ENCODE measurements around the gene ACADVL. TPM values are rescaled to one million over a fixed set of nuclear protein-coding genes. Genes with fewer than 3 reads are reported as not detected.

Gene ACADVL
- total and polyA plus RNA-seq, 12 donors, result 961 to 6,098 (median 1,772) TPM

GRCh38 chr17:7241090-7241733 is 21.5 kb downstream of the ACADVL start:
- peak overlapping the region; percentile 87 to 100 (median 95) for H3K27ac ChIP-seq
- 13 to 19% (median 16%) methylated on average over 9 of the region's 9 CpGs for WGBS, 4 donors

DNA sequence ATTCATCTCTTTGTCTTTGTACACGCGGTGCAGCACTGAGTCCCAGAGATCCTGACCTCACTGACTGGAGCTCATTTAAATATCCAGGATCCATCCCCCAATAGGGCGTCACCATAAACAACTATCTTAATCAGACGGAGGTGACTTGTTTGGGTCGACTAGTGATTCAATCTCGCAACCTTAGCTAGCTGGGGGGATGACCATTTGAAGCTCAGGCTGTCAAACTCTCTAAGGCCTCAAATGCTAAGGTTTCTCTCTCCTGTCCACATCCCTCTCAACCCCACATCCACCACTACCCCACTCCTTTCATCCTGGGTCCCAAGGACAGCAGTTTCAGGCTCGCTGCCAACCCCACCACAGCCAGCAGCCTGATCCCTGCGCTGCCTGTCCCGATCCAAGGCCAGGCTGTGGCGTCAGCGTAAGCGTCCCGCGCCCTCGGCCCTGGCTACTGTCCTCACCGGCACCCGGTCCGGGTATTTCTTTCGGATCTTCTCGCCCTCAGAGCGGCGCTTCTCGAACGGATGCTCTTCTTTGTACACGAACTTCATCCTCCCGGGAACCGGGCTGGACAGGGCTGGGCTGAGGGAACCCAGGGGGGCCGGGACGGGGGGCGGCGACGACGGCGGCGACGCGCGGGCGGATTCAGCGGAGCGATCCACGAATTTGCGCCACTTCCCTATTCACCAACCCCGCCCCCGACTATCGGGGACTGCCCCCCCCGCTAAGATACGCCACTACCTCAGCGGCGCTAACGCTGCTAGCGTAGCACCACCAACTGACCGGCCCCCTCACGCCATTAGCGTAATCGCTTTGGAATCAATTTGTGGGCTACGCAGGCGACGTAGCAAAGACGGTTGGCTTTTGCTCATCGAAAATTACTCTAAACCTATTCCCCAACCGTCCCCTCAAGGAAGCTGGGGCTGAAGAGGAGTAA is 22.3 kb downstream of the ACADVL start, which contains the start of gene GABARAP:
GABARAP (minus strand) TSS at position 667 of the 934 bp plus-strand sequence; CDS start at position 548, 119 bp downstream.
- intact Hi-C loops (cut with DNase I), result no loop called here
- WGBS, 4 donors, result 0 to 1% (median 0%) methylated on average over 20 to 62 of the region's 62 CpGs
- Histone ChIP-seq H3K27ac (peak within 1 kb of the TSS; percentile 87 to 100 (median 95)), H3K4me1 (replicated peaks in 1 of 2) (peaks cover 24 to 28% of the 10 kb centered on the region in 2 donors), H3K27me3 (no peaks in the 10 kb centered on the region), H3K4me3 (peak within 1 kb of the TSS; percentile 1 to 92 (median 49)), H3K9me3 (replicated peaks in 1 of 3) (no peaks in the 10 kb centered on the region), H3K36me3 (replicated peaks in 1 of 2) (peaks cover 0 to 44% of the 10 kb centered on the region in 2 donors)
- TF ChIP-seq, protein P1, sequence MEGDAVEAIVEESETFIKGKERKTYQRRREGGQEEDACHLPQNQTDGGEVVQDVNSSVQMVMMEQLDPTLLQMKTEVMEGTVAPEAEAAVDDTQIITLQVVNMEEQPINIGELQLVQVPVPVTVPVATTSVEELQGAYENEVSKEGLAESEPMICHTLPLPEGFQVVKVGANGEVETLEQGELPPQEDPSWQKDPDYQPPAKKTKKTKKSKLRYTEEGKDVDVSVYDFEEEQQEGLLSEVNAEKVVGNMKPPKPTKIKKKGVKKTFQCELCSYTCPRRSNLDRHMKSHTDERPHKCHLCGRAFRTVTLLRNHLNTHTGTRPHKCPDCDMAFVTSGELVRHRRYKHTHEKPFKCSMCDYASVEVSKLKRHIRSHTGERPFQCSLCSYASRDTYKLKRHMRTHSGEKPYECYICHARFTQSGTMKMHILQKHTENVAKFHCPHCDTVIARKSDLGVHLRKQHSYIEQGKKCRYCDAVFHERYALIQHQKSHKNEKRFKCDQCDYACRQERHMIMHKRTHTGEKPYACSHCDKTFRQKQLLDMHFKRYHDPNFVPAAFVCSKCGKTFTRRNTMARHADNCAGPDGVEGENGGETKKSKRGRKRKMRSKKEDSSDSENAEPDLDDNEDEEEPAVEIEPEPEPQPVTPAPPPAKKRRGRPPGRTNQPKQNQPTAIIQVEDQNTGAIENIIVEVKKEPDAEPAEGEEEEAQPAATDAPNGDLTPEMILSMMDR (IDR thresholded peaks at IDR 0.05), result peak in 1 of 6 experiments; percentile 9
- peak; percentile 57 to 85 for TF ChIP-seq POLR2A (IDR thresholded peaks at IDR 0.05)
- DNase-seq, result peak; percentile 94 to 98 (median 95)

More at GRCh38 chr17:7241090-7241733, 21.5 kb downstream of the ACADVL start:
- Histone ChIP-seq H3K27me3 (no peaks in the 10 kb centered on the region), H3K36me3 (replicated peaks in 1 of 2) (peaks cover 0 to 44% of the 10 kb centered on the region in 2 donors), H3K4me1 (replicated peaks in 1 of 2) (peaks cover 29 to 31% of the 10 kb centered on the region in 2 donors), H3K9me3 (replicated peaks in 1 of 3) (no peaks in the 10 kb centered on the region), H3K4me3 (peak overlapping the region in 3 of 4 donors; percentile 47 to 92 (median 51))
- TF ChIP-seq POLR2A (IDR thresholded peaks at IDR 0.05), result peak in 1 of 2 donors; percentile 14
- TF ChIP-seq, protein P1 (IDR thresholded peaks at IDR 0.05), result no peak
- intact Hi-C loops (cut with DNase I), result no loop called here
- no peak for DNase-seq

DNA sequence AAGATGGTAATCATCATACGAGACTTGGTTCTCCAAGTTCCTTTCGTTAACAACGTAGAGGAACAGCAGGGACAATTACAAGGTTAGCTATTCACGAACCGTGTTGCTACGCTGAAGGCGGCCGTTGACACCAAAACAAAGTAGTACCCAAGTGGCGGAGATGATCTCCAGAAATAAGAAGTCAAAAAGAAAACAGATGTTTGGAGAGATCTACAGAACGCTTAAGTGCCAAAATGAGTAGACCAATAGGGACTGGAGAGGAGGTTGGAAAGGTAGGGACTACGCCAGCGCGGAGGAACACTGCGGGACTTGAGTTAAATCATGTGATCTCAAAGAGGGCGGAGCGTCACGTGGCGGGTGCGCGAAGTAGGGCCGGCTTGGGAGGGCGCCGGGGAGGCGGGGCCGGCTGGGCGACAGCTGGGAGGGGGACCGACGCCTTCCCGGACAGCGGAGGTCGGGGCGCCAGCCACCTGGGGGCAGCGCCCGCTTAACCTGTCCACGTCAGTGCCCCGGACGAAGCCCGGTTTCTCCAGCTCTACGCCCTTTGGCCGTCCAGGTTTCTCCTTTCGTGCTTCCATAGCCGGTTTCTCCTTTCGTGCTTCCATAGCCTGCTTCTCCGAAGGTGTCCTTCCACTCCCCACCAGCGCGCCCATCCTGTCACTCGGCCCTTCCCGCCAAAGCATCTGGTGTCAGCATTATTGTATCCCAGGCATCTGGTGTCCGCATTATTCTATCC is 23.1 kb downstream of the ACADVL start:
- 1% methylated on average over 34 to 49 of the region's 49 CpGs for WGBS, 4 donors
- peak; percentile 97 to 99 (median 97) for DNase-seq
- Histone ChIP-seq H3K36me3 (replicated peaks in 1 of 2) (peaks cover 0 to 45% of the 10 kb centered on the region in 2 donors), H3K27ac (peak overlapping the region; percentile 87 to 100 (median 95)), H3K27me3 (no peaks in the 10 kb centered on the region), H3K9me3 (replicated peaks in 1 of 3) (no peaks in the 10 kb centered on the region), H3K4me3 (peak overlapping the region in 3 of 4 donors; percentile 29 to 92 (median 47)), H3K4me1 (replicated peaks in 1 of 2) (peaks cover 18 to 23% of the 10 kb centered on the region in 2 donors)
- intact Hi-C loops (cut with DNase I), result no loop called here
- TF ChIP-seq, protein P1 (IDR thresholded peaks at IDR 0.05), result peak in 1 of 6 experiments; percentile 17
- peak; percentile 18 to 74 for TF ChIP-seq POLR2A (IDR thresholded peaks at IDR 0.05)
